OCI-LY1 (cell line): ENCODE data around the gene TCAIM.

Experiments used
- EZH2 ChIP-seq: fragments of 200-600 bp; sonication (generic), shearing (Covaris generic); IDR thresholded peaks from 2 replicates; pipeline ENCODE4 v1.8.0; 2017; ENCODE audit warnings: borderline replicate concordance, mixed run types, mild to moderate bottlenecking, antibody characterized with exemption, low read length, moderate library complexity, mixed read lengths
- TF ChIP-seq, protein P1 (sequence below): fragments of 200-600 bp; sonication (generic), shearing (Covaris generic); IDR thresholded peaks from 2 replicates; pipeline ENCODE4 v1.5.1; 2017; ENCODE audit warnings: mild to moderate bottlenecking, antibody characterized with exemption, low read length, moderate library complexity, mixed read lengths

DNA sequence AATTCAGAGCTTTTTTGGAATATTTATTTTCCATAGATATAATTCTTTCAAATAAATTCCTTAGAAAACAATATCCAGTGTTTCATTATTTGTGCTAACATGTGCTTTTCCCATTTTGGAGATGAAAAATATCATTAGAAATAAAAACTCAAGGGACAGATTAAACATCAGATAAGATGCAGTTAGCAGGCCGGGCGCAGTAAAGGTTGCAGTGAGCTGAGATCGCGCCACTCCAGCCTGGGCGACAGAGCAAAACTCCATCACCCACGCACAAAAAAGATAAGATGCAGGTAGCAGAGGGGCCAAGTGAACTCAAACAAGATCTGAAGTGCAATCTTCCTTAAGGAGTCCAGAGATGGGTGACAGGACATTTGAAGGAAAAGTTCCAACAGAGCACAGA, 90.9 kb downstream of the TCAIM start:
- TF ChIP-seq, protein P1, sequence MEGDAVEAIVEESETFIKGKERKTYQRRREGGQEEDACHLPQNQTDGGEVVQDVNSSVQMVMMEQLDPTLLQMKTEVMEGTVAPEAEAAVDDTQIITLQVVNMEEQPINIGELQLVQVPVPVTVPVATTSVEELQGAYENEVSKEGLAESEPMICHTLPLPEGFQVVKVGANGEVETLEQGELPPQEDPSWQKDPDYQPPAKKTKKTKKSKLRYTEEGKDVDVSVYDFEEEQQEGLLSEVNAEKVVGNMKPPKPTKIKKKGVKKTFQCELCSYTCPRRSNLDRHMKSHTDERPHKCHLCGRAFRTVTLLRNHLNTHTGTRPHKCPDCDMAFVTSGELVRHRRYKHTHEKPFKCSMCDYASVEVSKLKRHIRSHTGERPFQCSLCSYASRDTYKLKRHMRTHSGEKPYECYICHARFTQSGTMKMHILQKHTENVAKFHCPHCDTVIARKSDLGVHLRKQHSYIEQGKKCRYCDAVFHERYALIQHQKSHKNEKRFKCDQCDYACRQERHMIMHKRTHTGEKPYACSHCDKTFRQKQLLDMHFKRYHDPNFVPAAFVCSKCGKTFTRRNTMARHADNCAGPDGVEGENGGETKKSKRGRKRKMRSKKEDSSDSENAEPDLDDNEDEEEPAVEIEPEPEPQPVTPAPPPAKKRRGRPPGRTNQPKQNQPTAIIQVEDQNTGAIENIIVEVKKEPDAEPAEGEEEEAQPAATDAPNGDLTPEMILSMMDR, result no peak
- no peak for TF ChIP-seq EZH2
